Testis (tissue), 2 donors: ENCODE measurements around the gene EHBP1.

Experiments
- POLR2A ChIP-seq: fragments of 450-650 bp; IDR thresholded peaks from one replicate; pipeline ENCODE4 v1.6.1; 2017; ENCODE audit warnings: antibody characterized with exemption, mild to moderate bottlenecking, moderate library complexity
- TF ChIP-seq, protein P1 (sequence below), 3 experiments: fragments of 450-650 bp in 2 of 3; fragments of 200-600 bp in 1 of 3; sonication (generic) in 1 of 3; IDR thresholded peaks; one replicate each; pipeline ENCODE4 v1.5.1; 2016 to 2019; ENCODE audit warnings: antibody characterized with exemption in 3 of 3, mild to moderate bottlenecking in 2 of 3, moderate library complexity in 1 of 3

DNA sequence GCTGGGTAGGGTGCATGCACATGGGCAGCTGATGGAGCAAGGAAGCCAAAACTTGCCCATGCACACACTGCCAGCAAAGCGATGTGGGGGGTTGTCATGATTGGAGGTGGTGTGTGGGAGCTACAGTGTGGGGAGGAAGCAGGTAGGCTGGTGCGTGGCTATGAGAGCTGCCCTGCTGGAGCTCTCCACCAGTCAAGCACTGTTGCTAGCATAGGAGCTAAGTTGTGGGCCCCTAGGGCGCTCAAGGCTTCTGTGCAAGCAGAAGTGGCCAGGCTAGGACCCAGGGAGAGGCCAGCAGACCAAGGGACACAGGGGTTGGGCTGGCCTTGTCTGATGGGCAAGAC, 20.2 kb downstream of the EHBP1 start:
- TF ChIP-seq, protein P1, sequence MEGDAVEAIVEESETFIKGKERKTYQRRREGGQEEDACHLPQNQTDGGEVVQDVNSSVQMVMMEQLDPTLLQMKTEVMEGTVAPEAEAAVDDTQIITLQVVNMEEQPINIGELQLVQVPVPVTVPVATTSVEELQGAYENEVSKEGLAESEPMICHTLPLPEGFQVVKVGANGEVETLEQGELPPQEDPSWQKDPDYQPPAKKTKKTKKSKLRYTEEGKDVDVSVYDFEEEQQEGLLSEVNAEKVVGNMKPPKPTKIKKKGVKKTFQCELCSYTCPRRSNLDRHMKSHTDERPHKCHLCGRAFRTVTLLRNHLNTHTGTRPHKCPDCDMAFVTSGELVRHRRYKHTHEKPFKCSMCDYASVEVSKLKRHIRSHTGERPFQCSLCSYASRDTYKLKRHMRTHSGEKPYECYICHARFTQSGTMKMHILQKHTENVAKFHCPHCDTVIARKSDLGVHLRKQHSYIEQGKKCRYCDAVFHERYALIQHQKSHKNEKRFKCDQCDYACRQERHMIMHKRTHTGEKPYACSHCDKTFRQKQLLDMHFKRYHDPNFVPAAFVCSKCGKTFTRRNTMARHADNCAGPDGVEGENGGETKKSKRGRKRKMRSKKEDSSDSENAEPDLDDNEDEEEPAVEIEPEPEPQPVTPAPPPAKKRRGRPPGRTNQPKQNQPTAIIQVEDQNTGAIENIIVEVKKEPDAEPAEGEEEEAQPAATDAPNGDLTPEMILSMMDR (IDR thresholded peaks at IDR 0.05), result no peak
- TF ChIP-seq POLR2A, result no peak
